Measurements from ENCODE around the gene PGS1. TPM values are rescaled to one million over a fixed set of nuclear protein-coding genes. Genes with fewer than 3 reads are reported as not detected.

The PGS1 gene
- total RNA-seq, 2 experiments from 2014 or later, result 59.6 to 61.3 TPM

- Histone ChIP-seq H3K4me3 (ENCODE audit: low read depth, low read length, poor library complexity, severe bottlenecking) (no peak overlapping the region), H3K27ac (ENCODE audit: low read depth, low read length, poor library complexity, severe bottlenecking) (no peak overlapping the region), H3K9me3 (ENCODE audit: low read length) (no peaks in the 10 kb centered on the region), H3K9me2 (ENCODE audit: insufficient read depth, low read length) (no peaks in the 10 kb centered on the region), H4K20me1 (ENCODE audit: insufficient read depth, low read length) (no peaks in the 10 kb centered on the region), H2AFZ (ENCODE audit: low read length) (no peak overlapping the region), H3K4me2 (ENCODE audit: low read length) (no peak overlapping the region), H3K36me3 (ENCODE audit: insufficient read depth, low read length) (no peaks in the 10 kb centered on the region), H3K4me1 (ENCODE audit: insufficient read depth, low read length, poor library complexity, severe bottlenecking) (peaks cover 8% of the 10 kb centered on the region), H3K79me2 (ENCODE audit: insufficient read depth, low read depth, low read length) (no peaks in the 10 kb centered on the region)
- no TSS peak for BruUV-seq (replicated peaks)
- intact Hi-C loops (cut with micrococcal nuclease; ENCODE audit: unreplicated experiment), result no loop called here
- ChIA-PET POLR2A (no interaction called here), CTCF (ENCODE audit: unreplicated experiment) (no interaction called here)
- TF ChIP-seq EZH2phosphoT487 (IDR thresholded peaks at IDR 0.05; ENCODE audit: borderline replicate concordance, low read depth, low read length) (no peak), CTCF (conservative IDR thresholded peaks at IDR 0.05; ENCODE audit: low read length) (no peak)
- DNase-seq (ENCODE audit: low spot score), result no peak
Measured at GRCh38 chr17:78454346-78454745, 75.9 kb downstream of the PGS1 start.

- CTCF ChIA-PET (ENCODE audit: unreplicated experiment), result no interaction called here
Measured at GRCh38 chr17:78458091-78458490, 79.6 kb downstream of the PGS1 start.

More at GRCh38 chr17:78458091-78458490, 79.6 kb downstream of the PGS1 start:
- Histone ChIP-seq H3K4me2 (ENCODE audit: low read length) (no peak overlapping the region), H3K9me3 (ENCODE audit: low read length) (no peaks in the 10 kb centered on the region), H2AFZ (ENCODE audit: low read length) (no peak overlapping the region), H3K4me1 (ENCODE audit: insufficient read depth, low read length, poor library complexity, severe bottlenecking) (no peaks in the 10 kb centered on the region), H3K4me3 (ENCODE audit: low read depth, low read length, poor library complexity, severe bottlenecking) (no peak overlapping the region), H3K79me2 (ENCODE audit: insufficient read depth, low read depth, low read length) (no peaks in the 10 kb centered on the region), H4K20me1 (ENCODE audit: insufficient read depth, low read length) (no peaks in the 10 kb centered on the region), H3K9me2 (ENCODE audit: insufficient read depth, low read length) (no peaks in the 10 kb centered on the region), H3K27ac (ENCODE audit: low read depth, low read length, poor library complexity, severe bottlenecking) (no peak overlapping the region), H3K36me3 (ENCODE audit: insufficient read depth, low read length) (no peaks in the 10 kb centered on the region)
- BruUV-seq (replicated peaks), result no TSS peak
- TF ChIP-seq CTCF (conservative IDR thresholded peaks at IDR 0.05; ENCODE audit: low read length) (no peak), EZH2phosphoT487 (IDR thresholded peaks at IDR 0.05; ENCODE audit: borderline replicate concordance, low read depth, low read length) (no peak)
- DNase-seq (ENCODE audit: low spot score), result no peak
- POLR2A ChIA-PET, result no interaction called here
- intact Hi-C loops (cut with micrococcal nuclease; ENCODE audit: unreplicated experiment), result no loop called here
